GM21717 (cell line): Measurements from ENCODE around the gene NCAM2.

ENCODE experiments used
- ATAC-seq: cut with Tn5 transposase; IDR thresholded peaks from one replicate; pipeline ENCODE4 v1.9.1; 2021; ENCODE audit warnings: mild to moderate bottlenecking, moderate library complexity; ENCODE audit not compliant: unreplicated experiment

NCAM2 gene

DNA sequence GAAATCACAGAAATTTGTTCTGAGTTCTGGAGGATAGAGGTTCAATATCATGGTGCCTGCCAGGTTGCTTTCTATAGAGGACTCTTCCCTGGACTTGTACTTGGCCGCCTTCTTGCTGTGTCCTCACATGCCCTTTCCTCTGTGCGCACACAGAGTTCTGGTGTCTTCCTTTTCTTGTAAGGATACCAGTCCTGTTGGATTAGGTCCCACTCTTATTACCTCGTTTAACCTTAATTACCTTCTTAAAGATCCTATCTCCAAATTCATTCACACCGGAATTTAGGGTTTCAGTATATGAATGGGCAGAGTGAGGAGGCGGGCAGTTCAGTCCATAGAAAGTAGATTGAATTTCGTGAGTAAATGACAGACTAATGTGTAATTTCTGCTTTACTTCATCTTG lies 413.9 kb downstream of the NCAM2 start:
- no peak for ATAC-seq

GRCh38 chr21:21415741-21416140 lies 417.5 kb downstream of the NCAM2 start:
- ATAC-seq, result no peak

- no peak for ATAC-seq
Observed at GRCh38 chr21:21434944-21435343, 436.7 kb downstream of the NCAM2 start.

GRCh38 chr21:21436012-21436534 lies 437.9 kb downstream of the NCAM2 start:
- ATAC-seq, result no peak

DNA sequence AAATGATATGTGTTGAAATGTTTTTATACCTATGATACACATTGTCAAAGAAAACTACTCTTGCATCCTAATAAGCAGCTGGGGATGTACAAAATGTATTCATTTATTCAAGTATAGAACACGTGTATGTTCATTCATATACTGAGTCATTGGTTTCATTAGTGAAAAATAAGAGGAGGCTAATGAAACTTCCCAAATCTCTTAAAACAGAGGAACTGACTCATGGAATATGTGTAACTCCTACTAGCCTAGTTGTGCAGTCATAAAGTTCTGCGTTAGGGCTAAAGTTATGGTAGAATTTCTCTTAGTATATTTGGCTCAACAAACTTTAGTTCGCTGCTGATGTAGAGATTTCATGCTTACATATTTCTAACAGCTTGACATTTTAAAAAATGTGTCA lies 441.6 kb downstream of the NCAM2 start:
- ATAC-seq, result no peak

DNA sequence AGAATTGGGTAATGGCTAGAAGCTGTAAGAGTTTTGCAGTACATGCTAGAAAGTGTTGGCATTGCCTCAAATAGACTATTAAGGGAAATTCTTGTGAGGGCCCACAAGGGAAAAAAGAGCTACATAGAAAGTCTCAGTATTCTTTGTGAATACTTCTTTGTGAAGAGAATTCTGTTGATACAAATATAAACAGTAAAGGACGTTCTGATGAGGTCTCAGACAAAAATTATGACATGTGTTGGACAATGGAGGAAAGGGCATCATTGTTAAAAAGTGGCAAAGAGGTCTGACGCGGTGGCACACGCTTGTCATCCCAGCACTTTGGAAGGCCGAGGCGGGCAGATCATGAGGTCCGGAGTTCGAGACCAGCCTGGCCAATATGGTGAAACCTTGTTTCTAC lies 458.9 kb downstream of the NCAM2 start:
- ATAC-seq, result no peak

DNA sequence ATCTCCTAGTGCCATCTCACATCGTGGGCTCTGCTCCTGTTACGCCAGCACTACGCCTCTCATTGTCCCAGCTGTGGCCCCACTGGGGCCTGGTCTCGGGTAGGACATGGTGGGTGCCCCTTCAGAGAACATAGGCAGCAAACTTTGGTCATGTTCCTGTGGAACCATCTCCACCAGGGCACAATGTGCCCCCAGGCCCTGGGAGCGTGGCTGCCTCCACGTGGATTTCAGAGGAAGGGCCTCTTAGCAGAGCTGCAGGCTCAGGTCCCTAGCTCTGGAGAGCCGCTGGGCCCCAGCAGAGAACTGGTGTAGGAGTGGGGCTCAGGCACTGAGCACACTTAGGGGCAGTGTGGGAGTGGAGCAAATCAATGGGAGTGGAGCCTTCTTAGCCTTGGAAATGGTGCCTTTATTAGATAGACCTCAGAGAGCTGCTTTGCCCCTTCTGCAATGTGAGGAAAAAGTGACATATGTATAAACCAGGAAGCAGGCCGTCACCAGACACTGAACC lies 460.0 kb downstream of the NCAM2 start:
- no peak for ATAC-seq

DNA sequence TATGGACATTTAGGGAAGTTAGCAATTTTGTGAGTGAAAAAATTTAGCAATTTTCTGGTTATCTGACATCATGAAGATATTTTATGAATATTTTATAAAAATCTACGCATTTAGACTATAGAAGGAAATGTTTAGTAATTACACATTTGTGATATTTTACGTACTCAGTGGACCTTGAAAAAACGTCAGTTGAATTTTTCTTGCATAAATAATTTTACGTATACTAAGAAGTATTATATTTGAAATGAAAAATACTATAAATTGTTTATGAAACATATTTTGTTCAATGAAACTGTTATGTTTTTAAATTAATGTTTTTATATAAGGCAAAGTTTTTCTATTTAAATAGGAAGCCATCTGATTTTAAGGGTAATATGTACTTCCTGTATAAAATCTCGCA lies 462.8 kb downstream of the NCAM2 start:
- no peak for ATAC-seq

DNA sequence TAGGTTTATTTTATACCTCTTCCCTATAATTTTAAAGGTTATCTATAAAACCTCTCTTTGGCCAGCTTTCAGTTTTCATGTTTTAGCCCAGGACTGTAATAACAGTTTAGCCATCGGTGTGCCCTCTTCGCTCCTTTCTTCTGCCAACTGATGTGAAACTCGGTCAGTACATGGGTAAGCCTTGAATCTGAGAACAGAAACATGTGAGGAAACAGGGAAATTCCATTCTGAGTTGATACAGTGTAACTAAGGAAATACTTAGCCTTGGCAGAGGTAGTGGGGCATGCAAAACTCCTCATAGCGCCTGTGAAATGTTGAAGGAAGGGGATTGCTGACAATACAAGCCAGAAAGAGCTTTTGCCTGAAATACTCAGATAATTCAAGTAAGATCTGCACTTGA lies 465.2 kb downstream of the NCAM2 start:
- ATAC-seq, result no peak

- no peak for ATAC-seq
Observed at GRCh38 chr21:21464684-21465083, 466.5 kb downstream of the NCAM2 start.

GRCh38 chr21:21466752-21467151 lies 468.5 kb downstream of the NCAM2 start:
- ATAC-seq, result no peak

- no peak for ATAC-seq
Observed at GRCh38 chr21:21468003-21468402, 469.8 kb downstream of the NCAM2 start.

DNA sequence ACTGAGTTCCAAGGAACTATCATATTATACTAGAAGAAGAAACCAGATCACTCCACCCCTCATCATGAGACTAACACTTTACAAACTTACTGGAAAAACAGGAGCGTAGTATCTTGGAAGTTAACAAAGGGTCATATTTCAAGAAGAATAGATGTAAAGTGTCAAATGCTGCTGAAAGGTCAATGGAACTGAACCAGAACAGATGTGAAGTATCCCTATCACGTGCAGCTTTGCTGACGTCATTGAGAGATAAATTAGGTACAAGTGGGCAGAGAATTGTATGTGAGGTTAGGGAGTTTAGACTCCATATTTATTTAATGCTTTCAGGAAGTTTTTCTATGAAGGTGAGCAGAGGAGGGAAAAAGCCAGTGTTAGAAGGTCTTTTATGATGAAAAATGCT lies 483.0 kb downstream of the NCAM2 start:
- no peak for ATAC-seq

DNA sequence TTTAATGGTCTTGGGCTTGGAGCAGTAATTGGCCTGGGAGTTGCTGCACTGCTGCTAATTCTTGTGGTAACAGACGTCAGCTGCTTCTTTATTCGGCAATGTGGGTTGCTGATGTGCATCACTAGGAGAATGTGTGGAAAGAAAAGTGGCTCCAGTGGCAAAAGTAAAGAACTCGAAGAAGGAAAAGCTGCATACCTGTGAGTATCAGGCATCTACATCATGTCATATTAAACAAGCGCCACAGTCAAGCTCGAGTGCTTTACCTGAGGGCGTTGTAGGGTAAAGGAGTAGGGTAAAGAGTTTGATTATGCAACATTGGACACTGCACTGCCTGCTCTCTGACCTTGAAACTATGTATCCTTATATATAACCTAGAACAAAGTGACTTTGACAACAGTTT lies 510.6 kb downstream of the NCAM2 start:
- no peak for ATAC-seq

GRCh38 chr21:21530680-21531079 lies 532.5 kb downstream of the NCAM2 start:
- ATAC-seq, result no peak

DNA sequence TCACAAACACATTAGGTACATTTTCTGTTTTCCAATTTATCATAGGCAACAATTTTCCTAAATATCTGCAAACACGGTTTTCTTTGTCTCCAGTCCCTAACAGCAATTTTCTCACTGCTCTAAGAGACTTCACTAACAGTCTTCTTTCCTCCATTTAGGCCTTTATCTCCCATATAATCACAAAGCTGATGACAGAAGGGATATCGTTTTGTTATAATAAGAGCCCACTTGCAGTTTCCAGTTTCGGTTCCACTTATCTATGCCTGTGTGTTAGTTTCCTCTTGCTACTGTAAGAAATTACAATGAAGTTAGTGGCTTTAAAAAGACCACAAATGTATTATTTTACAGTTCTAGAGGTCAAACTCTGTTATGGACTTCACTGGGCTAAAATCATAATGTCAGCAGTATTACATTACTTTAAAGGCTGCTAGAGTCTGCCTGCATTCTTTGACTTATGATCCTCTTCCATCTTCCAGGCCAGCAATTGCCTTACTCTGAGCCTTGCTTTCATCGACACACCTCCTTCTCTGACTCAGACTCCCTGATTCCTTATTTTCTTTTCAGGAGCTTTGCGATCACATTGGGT lies 549.3 kb downstream of the NCAM2 start:
- ATAC-seq, result no peak

DNA sequence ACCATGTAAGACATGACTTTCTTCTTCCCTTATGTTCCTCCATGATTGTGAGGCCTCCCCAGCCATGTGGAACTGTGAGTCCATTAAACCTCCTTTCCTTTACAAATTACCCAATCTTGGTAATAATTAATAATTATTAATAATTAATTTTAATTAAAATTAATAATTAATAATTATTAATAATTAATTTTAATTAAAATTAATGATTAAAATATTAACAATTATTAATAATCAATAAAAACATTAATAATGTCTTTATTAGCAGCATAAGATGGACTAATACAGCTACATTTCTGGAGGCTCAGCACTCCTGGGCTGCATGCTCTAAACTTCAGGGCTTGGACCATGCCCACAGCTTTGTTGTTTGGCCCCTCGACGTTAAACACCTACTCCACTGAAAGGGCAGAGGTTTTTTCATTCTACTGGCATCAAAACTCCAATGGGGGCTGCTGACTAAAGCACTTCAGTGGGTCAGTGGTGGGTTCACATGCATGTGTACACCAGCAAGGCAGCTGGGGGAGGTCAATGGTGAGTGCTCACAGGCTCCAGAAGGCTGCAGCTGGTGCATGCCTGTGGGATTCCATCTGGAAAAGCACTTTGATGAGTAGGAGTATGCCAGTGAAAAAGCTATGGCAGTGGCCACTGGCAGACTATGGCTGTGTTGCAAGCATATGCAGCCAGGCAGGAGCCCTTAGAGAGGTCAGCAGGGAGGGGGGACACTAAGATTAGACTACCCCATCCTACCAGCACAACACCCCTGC lies 561.3 kb downstream of the NCAM2 start:
- ATAC-seq, result no peak
